GM12892 (cell line): Measurements from ENCODE around the gene MOB3B.
"Not testable (repeated sequence)": the region's sequence is repeated elsewhere in the genome, so short reads cannot be mapped to it uniquely, and the experiment has no call there.

Source experiments
- DNase-seq: peaks from one replicate; pipeline ENCODE4 v3.0.0; 2011; ENCODE audit not compliant: insufficient read length
- FAIRE-seq: peaks from 2 replicates; lab custom pipeline; 2011; peaks lifted over from hg19 to GRCh38; lab: Jason Lieb, UNC
- POLR2A ChIP-seq: IDR thresholded peaks from 2 replicates; pipeline ENCODE4 v1.6.1; 2011; ENCODE audit warnings: low read depth, low read length, control low read depth
- POLR2AphosphoS5 ChIP-seq: IDR thresholded peaks from 2 replicates; pipeline ENCODE4 v1.6.1; 2011; ENCODE audit warnings: low read depth, low read length, control low read depth
- TAF1 ChIP-seq: IDR thresholded peaks from 2 replicates; pipeline ENCODE4 v1.6.1; 2011; ENCODE audit warnings: low read depth, mild to moderate bottlenecking, control low read depth, low read length, borderline replicate concordance

Gene MOB3B

GRCh38 chr9:27450752-27451151 is 78.9 kb downstream of the MOB3B start:
- FAIRE-seq (no peak), DNase-seq (no peak)
- TF ChIP-seq POLR2AphosphoS5 = no peak
- TF ChIP-seq POLR2A = no peak
- TF ChIP-seq TAF1 = no peak

DNA sequence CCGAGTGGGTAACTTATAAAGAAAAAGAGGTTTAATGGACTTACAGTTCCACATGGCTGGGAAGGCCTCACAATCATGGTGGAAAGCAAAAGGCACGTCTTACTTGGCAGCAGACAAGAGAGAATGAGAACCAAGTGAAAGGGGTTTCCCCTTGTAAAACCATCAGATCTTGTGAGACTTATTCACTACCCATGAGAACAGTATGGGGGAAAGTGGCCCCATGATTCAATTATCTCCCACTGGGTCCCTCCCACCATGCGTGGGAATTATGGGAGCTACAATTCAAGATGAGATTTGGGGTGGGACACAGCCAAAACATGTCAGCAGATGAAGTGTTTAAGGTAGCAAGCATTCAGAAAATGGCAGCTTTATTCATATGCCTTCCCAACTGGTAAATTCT is 81.3 kb downstream of the MOB3B start:
- DNase-seq, FAIRE-seq: not testable (repeated sequence)

- FAIRE-seq (no peak), DNase-seq (no peak)
- TF ChIP-seq POLR2AphosphoS5 (no peak), TAF1 (no peak), POLR2A (no peak)
Measured at GRCh38 chr9:27447031-27447683, 82.5 kb downstream of the MOB3B start.

DNA sequence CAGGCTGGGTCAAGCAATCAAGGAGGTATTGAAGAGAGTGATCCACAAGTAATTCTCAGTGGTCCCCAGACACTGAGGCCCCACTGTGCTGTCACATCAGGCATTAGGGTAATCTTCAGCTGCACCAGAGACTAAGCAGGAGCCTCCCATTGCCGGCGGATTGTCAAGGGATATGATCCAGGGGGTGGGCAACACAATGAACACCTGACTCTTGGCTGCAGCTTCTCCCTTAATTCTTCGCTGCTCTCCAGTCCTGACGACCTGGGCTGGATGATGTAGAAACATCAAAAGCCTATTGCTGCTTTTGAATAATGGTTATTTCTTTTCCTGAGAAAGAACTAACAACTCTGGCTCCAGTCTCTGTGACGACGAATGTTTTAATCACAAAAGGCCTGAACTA is 83.9 kb downstream of the MOB3B start:
- no peak for FAIRE-seq
- no peak for DNase-seq
- TF ChIP-seq POLR2AphosphoS5 = no peak
- no peak for TF ChIP-seq POLR2A
- TF ChIP-seq TAF1 = no peak

- TF ChIP-seq TAF1 = no peak
- no peak for TF ChIP-seq POLR2AphosphoS5
- TF ChIP-seq POLR2A = no peak
- DNase-seq (no peak), FAIRE-seq (no peak)
Measured at GRCh38 chr9:27445057-27445595, 84.5 kb downstream of the MOB3B start.

GRCh38 chr9:27442464-27442863 is 87.2 kb downstream of the MOB3B start:
- DNase-seq = no peak
- FAIRE-seq = no peak
- no peak for TF ChIP-seq TAF1
- TF ChIP-seq POLR2A = no peak
- no peak for TF ChIP-seq POLR2AphosphoS5

DNA sequence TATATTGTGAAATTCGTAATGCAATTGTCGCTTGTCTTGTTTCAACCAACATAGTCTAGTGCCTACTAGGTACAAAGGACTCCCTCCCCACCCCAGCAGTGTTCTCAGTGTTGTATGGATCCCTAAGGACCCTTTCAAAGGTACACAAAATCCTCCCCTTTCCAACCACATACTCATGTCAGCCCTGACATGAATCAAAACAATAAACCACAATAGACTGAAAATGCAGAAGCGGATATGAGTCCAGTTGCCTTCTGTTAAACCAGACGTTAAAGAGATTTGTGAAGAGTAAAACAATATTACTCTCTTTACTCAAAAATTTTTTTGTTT is 87.9 kb downstream of the MOB3B start:
- FAIRE-seq = no peak
- no peak for DNase-seq
- no peak for TF ChIP-seq POLR2A

DNA sequence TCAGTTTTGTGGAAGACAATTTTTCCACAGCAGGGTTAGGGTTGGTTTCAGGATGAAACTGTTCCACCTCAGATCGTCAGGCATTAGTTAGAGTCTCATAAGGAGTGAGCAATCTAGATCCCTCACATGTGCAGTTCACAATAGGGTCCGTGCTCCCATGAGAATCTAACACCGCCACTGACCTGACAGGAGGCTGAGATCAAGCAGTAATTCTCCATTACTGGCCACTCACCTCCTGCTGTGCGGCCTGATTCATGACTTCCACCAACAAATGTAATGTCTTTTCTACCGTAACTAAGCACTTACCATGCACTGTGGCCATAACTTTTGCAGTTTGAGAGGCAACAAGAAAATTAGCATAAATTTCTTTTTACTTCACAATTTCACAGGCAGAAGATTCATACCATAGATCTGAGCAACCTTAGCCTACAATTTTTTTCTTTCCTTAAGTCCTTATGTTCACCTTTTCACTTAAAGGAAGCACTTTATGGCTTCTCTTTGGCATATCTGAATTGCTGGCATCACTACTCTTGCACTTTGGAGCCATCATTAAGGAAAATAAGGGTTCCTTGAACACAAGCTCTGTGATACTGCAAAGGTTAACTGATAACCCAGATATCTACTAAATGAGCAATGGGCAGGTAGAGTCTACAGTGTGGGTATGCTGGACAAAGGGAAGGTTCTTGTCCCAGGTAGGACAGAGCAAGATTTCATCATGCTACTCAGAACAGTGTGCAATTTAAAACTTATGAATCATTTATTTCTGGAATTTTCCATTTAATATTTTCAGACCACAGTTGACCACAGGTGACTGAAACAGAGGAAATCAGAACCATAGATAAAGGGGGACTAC is 88.5 kb downstream of the MOB3B start:
- FAIRE-seq (no peak), DNase-seq (no peak)
- TF ChIP-seq POLR2AphosphoS5 (no peak), POLR2A (no peak), TAF1 (no peak)

GRCh38 chr9:27438522-27438921 is 91.1 kb downstream of the MOB3B start:
- FAIRE-seq = no peak
- no peak for DNase-seq
- no peak for TF ChIP-seq POLR2AphosphoS5

DNA sequence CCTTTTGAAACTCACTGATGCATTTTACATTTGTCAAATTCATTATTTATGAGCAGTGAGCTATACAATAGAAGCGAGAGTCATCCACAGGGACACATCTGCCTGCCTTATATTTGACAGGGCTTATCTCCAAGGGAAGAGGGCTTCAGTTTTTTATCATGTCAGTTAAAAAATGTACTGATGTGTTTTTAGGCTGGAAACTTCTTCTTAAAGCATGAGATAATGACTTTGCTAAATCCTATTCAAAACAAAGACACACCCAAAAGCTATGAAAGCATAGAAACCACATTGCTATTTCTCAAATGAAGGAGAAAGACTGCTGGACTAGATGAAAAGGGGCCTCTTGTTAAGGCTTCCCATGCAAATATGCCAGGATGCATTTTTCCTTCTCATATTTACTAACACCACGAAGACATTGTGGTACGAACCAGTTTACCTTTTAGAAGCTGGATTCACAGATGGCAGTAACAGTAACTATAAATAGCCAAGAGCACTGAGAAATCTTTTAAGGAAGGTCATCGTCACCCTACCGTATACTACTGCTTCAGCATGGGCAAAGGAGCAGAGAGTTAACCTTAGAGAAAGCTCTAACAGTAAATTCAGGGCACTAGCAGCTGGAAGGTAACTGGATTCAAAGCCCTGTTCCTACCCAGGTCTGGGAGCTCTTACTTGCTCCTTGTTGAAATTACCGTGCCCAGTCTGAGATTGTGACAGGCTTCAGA is 91.8 kb downstream of the MOB3B start:
- no peak for FAIRE-seq
- DNase-seq = no peak
- TF ChIP-seq POLR2A (no peak), TAF1 (no peak), POLR2AphosphoS5 (no peak)

- TF ChIP-seq POLR2A (no peak), TAF1 (no peak), POLR2AphosphoS5 (no peak)
- FAIRE-seq (no peak), DNase-seq (no peak)
Measured at GRCh38 chr9:27436234-27436633, 93.4 kb downstream of the MOB3B start.
